Activated CD4-positive, alpha-beta T cell treated with anti-CD3 and anti-CD28 coated beads, Interleukin-2, amount 10 ng/mL, durations not matched to agents 24 days and 14 days (primary cell): Measurements from ENCODE around the gene RNF20. TPM values are rescaled to one million over a fixed set of nuclear protein-coding genes. Genes with fewer than 3 reads are reported as not detected.
"Not testable (repeated sequence)": the region's sequence is repeated elsewhere in the genome, so short reads cannot be mapped to it uniquely, and the experiment has no call there.

Source experiments
- DNase-seq: peaks from one replicate; pipeline ENCODE4 v3.0.0; 2022
- H3K27ac Mint-ChIP-seq: one replicate; pipeline ENCODE4 v1.8.0; 2022; ENCODE audit warnings: mild to moderate bottlenecking, mixed read lengths
- H3K27me3 Mint-ChIP-seq: one replicate; pipeline ENCODE4 v1.8.0; 2022; ENCODE audit warnings: mixed read lengths
- H3K36me3 Mint-ChIP-seq: one replicate; pipeline ENCODE4 v1.8.0; 2022; ENCODE audit warnings: low read depth, mild to moderate bottlenecking, mixed read lengths
- H3K4me1 Mint-ChIP-seq: one replicate; pipeline ENCODE4 v1.8.0; 2021; ENCODE audit warnings: mixed read lengths
- H3K4me3 Mint-ChIP-seq: one replicate; pipeline ENCODE4 v1.8.0; 2022; ENCODE audit warnings: mild to moderate bottlenecking, moderate library complexity, mixed read lengths
- H3K9me3 Mint-ChIP-seq: one replicate; pipeline ENCODE4 v1.8.0; 2021; ENCODE audit warnings: mixed read lengths
- intact Hi-C: fragments of 100-400 bp; cut with micrococcal nuclease; formaldehyde crosslinking; loops from one replicate; pipeline ENCODE4 v1.15.1; 2023
- total RNA-seq: library from RNA; stranded (reverse); gene quantifications from 2 replicates; pipeline ENCODE4 v1.2.3, GENCODE V29; 2022

RNF20 gene
- total RNA-seq, 1 donor from 2014 or later, result 43.8 TPM

DNA sequence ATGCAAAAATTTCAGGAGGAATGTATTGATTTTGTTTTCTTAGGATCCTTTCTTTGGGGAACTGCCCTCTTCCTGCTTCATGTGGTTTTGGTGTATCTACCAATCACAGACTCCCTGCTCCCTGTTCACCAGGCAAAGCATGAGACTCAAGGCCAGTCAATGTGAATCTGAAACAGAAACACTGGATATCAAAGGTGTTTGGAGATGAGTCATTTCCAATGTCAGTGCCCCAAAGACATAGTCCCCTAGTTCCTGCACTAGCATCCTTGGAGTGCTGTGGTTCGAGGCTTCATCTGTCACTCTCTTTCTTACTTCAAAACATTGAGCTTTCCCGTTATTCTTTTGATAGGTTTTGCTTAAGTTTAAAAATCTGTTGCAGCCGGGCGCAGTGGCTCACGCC is 53.0 kb downstream of the RNF20 start:
- Mint-ChIP-seq H3K27me3 (peaks cover 3% of the 10 kb centered on the region), H3K36me3 (peaks cover 1% of the 10 kb centered on the region), H3K4me3 (peak overlapping the region; percentile 7), H3K9me3 (peaks cover 11% of the 10 kb centered on the region), H3K27ac (no peak overlapping the region), H3K4me1 (peaks cover 17% of the 10 kb centered on the region)
- peak; percentile 82 for DNase-seq
- intact Hi-C loops, result loop anchor here (1.0 kb wide), 1 partner anchor 53 kb away; the partner anchor contains the start of gene RNF20

DNA sequence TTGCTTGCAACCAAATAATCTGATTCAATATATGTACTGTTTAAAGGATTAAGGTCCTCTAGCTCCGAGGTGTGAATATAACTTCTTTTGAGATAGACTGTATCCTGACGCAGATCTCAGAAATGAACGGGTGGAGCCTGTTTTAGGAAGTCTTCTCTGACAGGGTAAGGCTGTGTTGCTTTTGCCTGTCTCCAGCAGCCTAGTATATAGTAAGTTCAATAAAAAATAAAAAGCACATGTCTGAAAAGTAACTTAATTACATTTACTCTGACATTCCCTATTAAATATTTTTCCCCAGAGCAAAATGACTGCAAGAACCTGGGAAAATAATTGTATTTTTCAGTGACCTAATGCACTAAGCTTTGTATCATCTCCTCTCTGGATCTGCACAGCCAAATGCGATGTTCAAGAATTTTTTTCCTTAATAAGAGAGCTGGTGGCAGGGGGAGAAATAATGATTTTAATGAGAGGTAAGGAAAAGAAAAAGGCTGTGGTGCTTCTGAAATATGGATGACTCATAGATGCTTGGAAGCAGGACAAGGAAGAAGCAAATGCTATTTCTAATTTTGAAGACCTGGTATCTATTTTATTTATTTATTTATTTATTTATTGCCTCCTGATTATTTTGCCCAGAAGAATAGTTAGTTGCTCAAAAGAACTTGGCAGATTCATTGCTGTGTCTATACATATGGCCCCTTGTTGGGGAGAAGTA is 53.8 kb downstream of the RNF20 start:
- Mint-ChIP-seq H3K27ac (no peak overlapping the region), H3K36me3 (peaks cover 1% of the 10 kb centered on the region), H3K4me3 (no peak overlapping the region), H3K9me3 (peaks cover 11% of the 10 kb centered on the region), H3K4me1 (peaks cover 17% of the 10 kb centered on the region), H3K27me3 (peaks cover 8% of the 10 kb centered on the region)
- intact Hi-C loops, result no loop called here
- DNase-seq, result no peak

DNA sequence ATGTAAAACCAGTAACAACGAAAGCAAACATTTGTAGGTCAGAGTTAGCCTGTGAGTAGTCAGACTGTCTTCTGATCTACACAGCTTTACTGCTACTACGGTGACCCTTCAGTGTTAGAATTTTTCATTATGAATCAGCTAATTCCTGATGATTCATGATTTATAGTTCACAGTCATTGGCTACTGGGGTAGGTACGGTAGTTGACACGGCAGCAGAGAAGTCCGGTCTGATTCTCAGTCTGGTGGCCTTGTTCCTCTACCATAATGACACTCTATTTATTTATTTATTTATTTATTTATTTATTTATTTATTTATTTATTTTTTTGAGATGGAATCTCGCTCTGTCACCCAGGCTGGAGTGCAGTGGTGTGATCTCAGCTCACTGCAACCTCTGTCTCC is 56.4 kb downstream of the RNF20 start:
- DNase-seq, intact Hi-C loops, H3K27me3 Mint-ChIP-seq, H3K27ac Mint-ChIP-seq, H3K4me3 Mint-ChIP-seq, H3K36me3 Mint-ChIP-seq: not testable (repeated sequence)
- H3K9me3 Mint-ChIP-seq, result peaks cover 11% of the 10 kb centered on the region
- H3K4me1 Mint-ChIP-seq, result peaks cover 17% of the 10 kb centered on the region

DNA sequence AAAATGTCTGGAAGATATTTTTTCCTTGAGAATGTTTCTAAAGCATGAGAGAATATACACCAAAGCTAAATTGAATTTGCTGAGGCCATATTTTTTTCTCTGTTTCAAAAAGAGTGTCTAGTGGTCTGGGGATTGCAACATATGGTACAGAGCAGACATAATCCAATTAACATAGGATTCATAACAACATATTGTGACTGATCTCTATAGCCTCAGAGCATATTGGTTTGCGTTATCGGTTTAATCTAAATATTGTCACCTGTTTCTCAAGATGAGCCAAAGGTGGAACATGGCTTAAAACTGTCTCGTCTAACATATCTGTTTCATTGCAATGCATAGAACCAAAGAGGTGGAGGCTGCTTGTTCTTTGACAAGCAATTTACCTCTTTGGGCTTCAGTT is 57.2 kb downstream of the RNF20 start:
- H3K4me1 Mint-ChIP-seq, result peaks cover 11% of the 10 kb centered on the region
- H3K9me3 Mint-ChIP-seq, result peaks cover 3% of the 10 kb centered on the region
- no peak overlapping the region for H3K27ac Mint-ChIP-seq
- H3K36me3 Mint-ChIP-seq, result no peaks in the 10 kb centered on the region
- intact Hi-C loops, result no loop called here
- peaks cover 8% of the 10 kb centered on the region for H3K27me3 Mint-ChIP-seq
- H3K4me3 Mint-ChIP-seq, result no peak overlapping the region
- DNase-seq, result no peak

DNA sequence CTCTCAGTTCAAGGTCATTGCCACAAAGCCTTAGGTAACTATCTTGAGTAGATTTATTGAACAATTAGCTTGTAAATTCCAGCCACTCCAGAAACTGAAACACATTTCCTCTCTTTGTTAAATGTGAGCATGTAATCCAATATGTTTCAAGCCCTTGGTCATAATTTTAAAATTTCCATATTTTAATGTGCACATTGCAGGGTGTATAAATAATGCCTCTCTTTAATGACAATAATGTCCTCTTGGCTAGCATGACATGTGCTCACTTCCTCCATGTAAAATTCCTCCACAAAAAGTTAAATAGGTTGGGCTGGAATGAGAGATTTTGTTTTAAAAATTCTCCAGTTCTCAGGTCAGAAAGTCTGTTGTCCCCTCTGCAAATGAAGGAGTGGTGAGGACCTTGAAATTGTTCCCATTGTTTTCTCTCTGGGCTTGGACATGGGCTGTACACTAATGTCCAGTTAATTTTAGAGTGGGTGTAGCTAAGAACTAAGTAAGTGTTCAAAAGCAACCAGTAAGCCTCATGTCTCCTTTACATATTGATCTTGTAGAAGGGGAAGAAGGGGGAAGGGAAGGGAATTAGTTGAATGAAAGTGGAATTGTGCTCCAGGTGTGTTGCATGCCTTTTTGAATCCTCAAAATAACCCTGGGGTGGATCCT is 58.3 kb downstream of the RNF20 start:
- intact Hi-C loops, result no loop called here
- H3K4me1 Mint-ChIP-seq, result peaks cover under 1% of the 10 kb centered on the region
- no peak for DNase-seq
- H3K4me3 Mint-ChIP-seq, result no peak overlapping the region
- peaks cover 8% of the 10 kb centered on the region for H3K27me3 Mint-ChIP-seq
- no peaks in the 10 kb centered on the region for H3K9me3 Mint-ChIP-seq
- no peak overlapping the region for H3K27ac Mint-ChIP-seq
- no peaks in the 10 kb centered on the region for H3K36me3 Mint-ChIP-seq

DNA sequence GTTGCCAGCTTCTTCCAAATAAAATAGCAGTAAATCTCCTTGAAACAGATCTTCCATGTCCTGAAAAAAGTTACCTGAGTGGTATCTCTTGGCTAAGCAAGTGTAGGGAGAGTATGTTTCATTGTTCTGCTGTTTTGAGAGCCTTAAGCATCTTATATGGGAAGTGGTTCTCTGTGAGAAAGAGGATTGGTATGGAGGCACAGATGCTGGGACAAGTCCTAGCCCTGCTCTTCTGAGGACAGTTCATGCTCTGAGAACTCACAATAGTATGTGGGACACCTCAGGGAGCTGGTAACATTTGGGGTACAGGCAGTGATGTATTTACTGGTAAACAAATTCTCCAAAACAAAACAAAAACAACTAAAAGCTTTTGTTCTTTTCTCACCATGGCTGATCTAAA is 59.1 kb downstream of the RNF20 start:
- Mint-ChIP-seq H3K9me3 (no peaks in the 10 kb centered on the region), H3K4me3 (no peak overlapping the region), H3K4me1 (no peaks in the 10 kb centered on the region), H3K36me3 (no peaks in the 10 kb centered on the region), H3K27ac (no peak overlapping the region), H3K27me3 (peaks cover 8% of the 10 kb centered on the region)
- intact Hi-C loops, result no loop called here
- DNase-seq, result no peak

DNA sequence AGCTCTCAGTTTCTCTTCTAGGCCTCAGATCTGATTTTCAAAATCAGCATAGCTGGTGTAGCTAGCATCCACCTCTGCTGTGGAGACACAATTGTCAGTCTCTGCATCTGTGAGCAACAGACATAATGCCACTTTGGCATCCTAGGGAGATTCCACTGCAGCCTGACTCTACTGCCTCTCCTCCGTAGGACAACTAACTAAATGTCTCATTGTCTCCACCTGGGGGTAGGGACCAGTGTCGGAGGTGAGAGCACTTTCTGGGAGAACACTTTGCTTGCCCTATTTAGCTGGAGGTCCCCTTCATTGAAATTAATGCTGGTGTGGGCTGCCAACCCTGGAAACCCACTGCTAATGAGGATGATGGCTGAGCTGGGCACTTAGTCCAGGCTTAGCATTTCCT is 59.7 kb downstream of the RNF20 start:
- Mint-ChIP-seq H3K27ac (no peak overlapping the region), H3K9me3 (no peaks in the 10 kb centered on the region), H3K4me1 (no peaks in the 10 kb centered on the region), H3K27me3 (peaks cover 6% of the 10 kb centered on the region), H3K4me3 (no peak overlapping the region), H3K36me3 (no peaks in the 10 kb centered on the region)
- DNase-seq, result no peak
- intact Hi-C loops, result no loop called here

DNA sequence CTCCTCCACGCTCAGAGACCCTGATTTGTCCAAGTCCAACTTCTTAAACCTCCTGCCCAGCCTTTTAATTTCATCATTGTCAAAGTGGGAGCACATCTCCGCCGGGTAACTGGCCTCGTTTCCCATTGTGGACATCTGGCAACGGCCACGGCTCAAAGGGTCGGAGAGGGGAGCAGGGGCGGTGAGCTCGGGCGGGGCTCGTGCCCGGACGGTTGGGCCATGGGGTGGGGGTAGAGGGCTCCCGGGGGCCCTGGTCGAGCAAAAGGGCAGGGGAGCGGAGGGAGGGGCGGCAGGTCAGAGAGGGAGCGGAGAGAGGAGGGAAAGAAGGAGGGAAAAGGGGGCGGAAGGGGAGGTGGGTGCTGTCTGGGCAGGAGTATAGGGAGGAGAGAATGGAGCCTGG is 61.1 kb downstream of the RNF20 start, which contains the start of gene PPP3R2:
TSS of gene PPP3R2 (minus strand) at position 174 of the 400 bp plus-strand sequence. CDS start at position 126, 48 bp downstream.
- no peak for DNase-seq
- Mint-ChIP-seq H3K36me3 (no peaks in the 10 kb centered on the region), H3K4me1 (no peaks in the 10 kb centered on the region), H3K27ac (no peak within 1 kb of the TSS), H3K27me3 (peaks cover 10% of the 10 kb centered on the region), H3K4me3 (no peak within 1 kb of the TSS), H3K9me3 (no peaks in the 10 kb centered on the region)
- intact Hi-C loops, result no loop called here

DNA sequence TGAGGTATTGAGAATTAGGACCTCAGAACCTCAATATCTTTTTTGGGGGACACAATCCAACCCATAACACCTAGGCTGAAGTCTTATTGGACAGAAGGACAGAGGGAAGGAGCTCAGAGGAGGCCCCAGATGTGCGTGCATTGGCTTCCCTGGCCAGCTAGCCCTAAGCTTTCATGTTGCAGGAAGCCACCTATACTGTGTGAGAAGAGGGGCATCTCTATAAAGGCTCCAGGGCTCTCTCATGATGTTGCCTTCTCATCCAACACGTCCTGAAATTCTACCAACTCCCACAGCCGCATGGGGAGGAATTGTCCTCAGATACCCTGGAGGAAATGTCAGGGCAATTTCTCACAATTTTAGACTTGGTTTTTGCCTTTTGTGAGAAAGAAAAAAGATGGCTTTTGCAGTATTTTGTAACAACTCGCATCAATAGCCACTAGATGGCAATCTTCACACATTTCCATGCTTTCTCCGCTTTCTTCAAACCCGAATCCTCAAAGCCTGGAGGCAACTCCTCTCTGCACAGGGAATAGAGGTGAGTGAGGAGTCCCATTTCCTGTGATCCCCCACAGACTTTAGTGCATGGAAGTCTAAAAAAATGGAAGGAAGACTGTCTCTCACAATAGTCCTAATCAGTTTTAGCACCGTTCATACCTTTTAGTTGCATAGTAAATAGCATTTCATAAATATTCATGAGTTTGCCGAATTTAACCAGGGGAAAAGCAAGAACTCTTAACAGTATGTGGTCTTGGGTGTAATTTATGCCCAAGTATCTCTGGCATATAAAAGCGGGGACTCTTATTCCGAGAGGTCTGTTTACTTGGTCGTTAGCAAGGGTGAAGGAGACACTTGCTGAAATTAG is 68.5 kb downstream of the RNF20 start:
- DNase-seq, result peak; percentile 66
- Mint-ChIP-seq H3K36me3 (no peaks in the 10 kb centered on the region), H3K27me3 (peaks cover 24% of the 10 kb centered on the region), H3K27ac (no peak overlapping the region), H3K9me3 (no peaks in the 10 kb centered on the region), H3K4me3 (no peak overlapping the region), H3K4me1 (peaks cover 2% of the 10 kb centered on the region)
- intact Hi-C loops, result loop anchor here (5.0 kb wide), 1 partner anchor 125 kb away; no protein-coding TSS in a partner anchor

DNA sequence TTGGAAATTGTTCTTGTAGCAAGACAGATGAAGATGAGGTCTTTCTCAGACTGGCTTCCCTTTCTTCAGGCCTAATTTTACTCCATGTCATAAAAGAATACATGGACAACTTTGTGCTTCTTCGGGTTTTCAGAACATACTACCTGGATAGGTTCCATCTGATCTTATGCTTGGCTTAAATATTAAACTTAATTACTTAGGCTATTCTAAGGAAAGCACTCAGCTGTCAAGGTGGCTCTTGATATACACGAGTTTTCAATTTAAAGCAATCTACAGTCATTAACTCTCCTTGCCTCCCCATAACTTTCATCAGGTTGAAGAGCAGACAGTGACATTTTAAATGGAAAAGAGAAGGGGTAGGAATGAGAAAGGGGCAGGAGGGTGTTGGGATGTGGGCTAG is 70.6 kb downstream of the RNF20 start:
- peaks cover 2% of the 10 kb centered on the region for H3K4me1 Mint-ChIP-seq

DNA sequence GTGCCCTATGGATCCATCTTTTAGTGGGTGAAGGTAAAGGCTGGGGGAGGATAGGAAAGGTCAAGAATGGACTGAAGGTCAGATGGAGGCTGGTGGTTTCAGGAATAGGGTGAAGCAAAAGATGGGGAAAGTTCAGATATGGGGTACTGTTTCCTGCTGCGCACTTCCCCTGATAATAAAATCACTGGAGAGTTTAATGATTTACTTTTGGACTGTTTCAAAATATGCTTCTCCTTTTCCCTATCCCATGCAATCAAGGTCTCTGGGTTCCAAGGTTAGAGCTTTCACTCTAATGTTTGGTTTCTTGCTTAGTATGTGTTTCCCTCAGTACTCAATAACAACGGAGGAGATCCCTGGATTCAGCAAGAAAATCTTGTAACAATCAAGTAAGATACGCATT is 71.9 kb downstream of the RNF20 start:
- no peak for DNase-seq
- Mint-ChIP-seq H3K27me3 (peaks cover 13% of the 10 kb centered on the region), H3K36me3 (no peaks in the 10 kb centered on the region), H3K9me3 (no peaks in the 10 kb centered on the region), H3K27ac (no peak overlapping the region), H3K4me1 (peaks cover 2% of the 10 kb centered on the region), H3K4me3 (no peak overlapping the region)
- intact Hi-C loops, result no loop called here

More for the DNA sequence above, 70.6 kb downstream of the RNF20 start:
- Mint-ChIP-seq H3K4me3 (no peak overlapping the region), H3K27ac (no peak overlapping the region), H3K9me3 (no peaks in the 10 kb centered on the region), H3K36me3 (no peaks in the 10 kb centered on the region), H3K27me3 (peaks cover 19% of the 10 kb centered on the region)
- no peak for DNase-seq
- intact Hi-C loops, result loop anchor here (5.0 kb wide), 1 partner anchor 123 kb away; no protein-coding TSS in a partner anchor
